Loucy (cell line): ENCODE data around the gene MVP.

ENCODE experiments used
- CTCF ChIP-seq: fragments of 200-600 bp; sonication (generic); conservative IDR thresholded peaks from 2 replicates; pipeline ENCODE4 v1.5.1; 2014; ENCODE audit warnings: mild to moderate bottlenecking, antibody characterized with exemption, low read length
- EZH2phosphoT487 ChIP-seq: fragments of 200-600 bp; IDR thresholded peaks from 2 replicates; pipeline ENCODE4 v1.6.1; 2018; ENCODE audit warnings: antibody characterized with exemption, mild to moderate bottlenecking, moderate library complexity, borderline replicate concordance

- TF ChIP-seq CTCF (no peak), EZH2phosphoT487 (no peak)
These were observed 9.5 kb upstream of the MVP start for GRCh38 chr16:29810699-29811169.
